ENCODE data around the gene CD164.

CD164 gene

DNA sequence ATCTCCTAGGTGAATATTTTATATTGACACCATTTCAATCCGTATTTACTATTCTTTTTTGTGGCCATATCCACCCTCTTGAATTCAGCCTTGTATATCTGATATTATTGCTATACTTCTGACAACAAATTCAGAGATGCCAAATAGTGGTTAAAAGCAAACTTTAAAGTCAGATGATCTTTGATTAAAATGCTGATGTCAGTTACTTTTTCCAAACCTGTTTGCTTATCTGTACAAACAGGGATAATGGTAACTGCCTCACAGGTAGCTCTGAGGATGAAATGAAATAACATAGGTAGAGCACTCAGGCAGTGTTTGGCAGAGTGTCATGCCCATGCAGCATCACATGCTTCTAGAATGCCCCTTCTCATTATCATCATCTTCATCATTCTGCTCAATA is 38.9 kb upstream of the CD164 start:
- Histone ChIP-seq H4K20me1 (ENCODE audit: low read depth, low read length) (no peaks in the 10 kb centered on the region), H3K27me3 (ENCODE audit: low read length) (no peaks in the 10 kb centered on the region), H3F3A (ENCODE audit: insufficient read depth) (no peaks in the 10 kb centered on the region), H2AFZ (ENCODE audit: low read depth, low read length, severe bottlenecking) (no peak overlapping the region), H3K4me3 (ENCODE audit: insufficient read depth, low read length, poor library complexity, severe bottlenecking) (no peak overlapping the region), H3K9me2 (replicated peaks; ENCODE audit: insufficient read depth, low read length) (no peaks in the 10 kb centered on the region), H3K4me2 (ENCODE audit: low read depth, low read length, poor library complexity, severe bottlenecking) (no peak overlapping the region), H3K9ac (ENCODE audit: low read length) (no peak overlapping the region), H3K27ac (ENCODE audit: low read depth, low read length) (no peak overlapping the region), H3K36me3 (ENCODE audit: low read length) (no peaks in the 10 kb centered on the region), H3K9me3 (ENCODE audit: insufficient read depth, low read length) (no peaks in the 10 kb centered on the region), H3K79me2 (ENCODE audit: insufficient read depth, low read length) (no peaks in the 10 kb centered on the region)
- TF ChIP-seq EZH2phosphoT487 (conservative IDR thresholded peaks at IDR 0.05; ENCODE audit: low read length) = no peak
- TF ChIP-seq, protein P1, sequence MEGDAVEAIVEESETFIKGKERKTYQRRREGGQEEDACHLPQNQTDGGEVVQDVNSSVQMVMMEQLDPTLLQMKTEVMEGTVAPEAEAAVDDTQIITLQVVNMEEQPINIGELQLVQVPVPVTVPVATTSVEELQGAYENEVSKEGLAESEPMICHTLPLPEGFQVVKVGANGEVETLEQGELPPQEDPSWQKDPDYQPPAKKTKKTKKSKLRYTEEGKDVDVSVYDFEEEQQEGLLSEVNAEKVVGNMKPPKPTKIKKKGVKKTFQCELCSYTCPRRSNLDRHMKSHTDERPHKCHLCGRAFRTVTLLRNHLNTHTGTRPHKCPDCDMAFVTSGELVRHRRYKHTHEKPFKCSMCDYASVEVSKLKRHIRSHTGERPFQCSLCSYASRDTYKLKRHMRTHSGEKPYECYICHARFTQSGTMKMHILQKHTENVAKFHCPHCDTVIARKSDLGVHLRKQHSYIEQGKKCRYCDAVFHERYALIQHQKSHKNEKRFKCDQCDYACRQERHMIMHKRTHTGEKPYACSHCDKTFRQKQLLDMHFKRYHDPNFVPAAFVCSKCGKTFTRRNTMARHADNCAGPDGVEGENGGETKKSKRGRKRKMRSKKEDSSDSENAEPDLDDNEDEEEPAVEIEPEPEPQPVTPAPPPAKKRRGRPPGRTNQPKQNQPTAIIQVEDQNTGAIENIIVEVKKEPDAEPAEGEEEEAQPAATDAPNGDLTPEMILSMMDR (IDR thresholded peaks at IDR 0.05; ENCODE audit: insufficient read depth, low read length, poor library complexity, severe bottlenecking) = no peak

DNA sequence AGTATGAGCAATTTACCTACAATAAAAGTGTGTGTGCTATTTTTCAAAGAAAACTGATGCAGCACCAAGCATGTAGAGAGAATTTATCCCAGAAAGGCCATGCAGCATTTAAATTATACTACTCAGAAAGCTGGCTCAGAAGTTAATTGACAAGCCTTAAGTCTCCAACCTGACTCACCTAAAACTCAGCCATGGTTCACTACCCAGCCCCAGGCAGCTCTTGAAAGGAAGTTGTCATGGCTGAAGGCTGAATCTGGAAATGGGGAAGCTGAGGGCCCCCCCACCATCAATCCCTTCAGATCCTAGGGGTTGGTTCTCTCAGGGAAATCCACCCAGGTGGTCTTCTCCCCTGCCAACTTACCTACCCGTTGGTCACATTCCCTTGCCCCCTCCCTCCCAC is 38.5 kb upstream of the CD164 start:
- Histone ChIP-seq H3K36me3 (ENCODE audit: low read length) (no peaks in the 10 kb centered on the region), H4K20me1 (ENCODE audit: low read depth, low read length) (no peaks in the 10 kb centered on the region), H2AFZ (ENCODE audit: low read depth, low read length, severe bottlenecking) (no peak overlapping the region), H3F3A (ENCODE audit: insufficient read depth) (no peaks in the 10 kb centered on the region), H3K27me3 (ENCODE audit: low read length) (no peaks in the 10 kb centered on the region), H3K9me2 (replicated peaks; ENCODE audit: insufficient read depth, low read length) (no peaks in the 10 kb centered on the region), H3K9ac (ENCODE audit: low read length) (no peak overlapping the region), H3K79me2 (ENCODE audit: insufficient read depth, low read length) (no peaks in the 10 kb centered on the region), H3K27ac (ENCODE audit: low read depth, low read length) (no peak overlapping the region), H3K4me3 (ENCODE audit: insufficient read depth, low read length, poor library complexity, severe bottlenecking) (no peak overlapping the region), H3K4me2 (ENCODE audit: low read depth, low read length, poor library complexity, severe bottlenecking) (no peak overlapping the region), H3K9me3 (ENCODE audit: insufficient read depth, low read length) (no peaks in the 10 kb centered on the region)
- no peak for TF ChIP-seq EZH2phosphoT487 (conservative IDR thresholded peaks at IDR 0.05; ENCODE audit: low read length)
- TF ChIP-seq, protein P1 (IDR thresholded peaks at IDR 0.05; ENCODE audit: insufficient read depth, low read length, poor library complexity, severe bottlenecking) = no peak

DNA sequence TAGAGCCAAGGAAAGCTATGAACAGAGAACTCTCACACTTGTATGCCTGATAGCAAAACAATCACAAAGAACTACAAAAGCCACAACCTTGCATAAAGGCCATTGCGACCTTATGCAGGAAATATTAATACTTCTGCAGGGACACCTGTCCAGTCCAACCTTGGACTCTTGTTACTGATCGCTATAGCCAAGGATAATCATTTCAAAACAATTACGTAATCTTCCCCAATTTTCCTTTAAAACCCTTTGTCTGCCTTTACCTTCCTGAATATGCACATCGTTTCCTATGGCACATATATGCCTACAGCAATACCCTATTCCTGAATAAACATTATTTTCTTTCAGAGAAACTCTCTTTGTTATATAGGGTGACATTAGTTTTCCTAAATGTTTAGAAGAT is 35.4 kb upstream of the CD164 start:
- TF ChIP-seq, protein P1 (IDR thresholded peaks at IDR 0.05; ENCODE audit: insufficient read depth, low read length, poor library complexity, severe bottlenecking) = no peak
- TF ChIP-seq EZH2phosphoT487 (conservative IDR thresholded peaks at IDR 0.05; ENCODE audit: low read length) = no peak
- Histone ChIP-seq H3K4me2 (ENCODE audit: low read depth, low read length, poor library complexity, severe bottlenecking) (no peak overlapping the region), H3K36me3 (ENCODE audit: low read length) (no peaks in the 10 kb centered on the region), H3K9ac (ENCODE audit: low read length) (no peak overlapping the region), H3K9me3 (ENCODE audit: insufficient read depth, low read length) (no peaks in the 10 kb centered on the region), H3K27ac (ENCODE audit: low read depth, low read length) (no peak overlapping the region), H3K79me2 (ENCODE audit: insufficient read depth, low read length) (no peaks in the 10 kb centered on the region), H3K4me3 (ENCODE audit: insufficient read depth, low read length, poor library complexity, severe bottlenecking) (no peak overlapping the region), H3K9me2 (replicated peaks; ENCODE audit: insufficient read depth, low read length) (no peaks in the 10 kb centered on the region), H4K20me1 (ENCODE audit: low read depth, low read length) (no peaks in the 10 kb centered on the region), H3F3A (ENCODE audit: insufficient read depth) (no peaks in the 10 kb centered on the region), H2AFZ (ENCODE audit: low read depth, low read length, severe bottlenecking) (no peak overlapping the region), H3K27me3 (ENCODE audit: low read length) (no peaks in the 10 kb centered on the region)

Data from SU-DHL-6 (cell line).